Fibroblast of pulmonary artery (primary cell): ENCODE measurements around the gene STK24.

Experiments used
- DNase-seq: peaks from one replicate; pipeline ENCODE4 v3.0.0-alpha.2; 2010; ENCODE audit warnings: low read depth
- H3K4me3 ChIP-seq: replicated peaks from 2 replicates; pipeline ENCODE4 v1.5.1; 2011; ENCODE audit warnings: low read depth, mild to moderate bottlenecking, control low read depth, low read length, moderate library complexity
- TF ChIP-seq, protein P1 (sequence below): IDR thresholded peaks from 2 replicates; pipeline ENCODE4 v1.5.1; 2011; ENCODE audit warnings: mild to moderate bottlenecking, control low read depth, low read length, inconsistent platforms; ENCODE audit errors: missing control alignments

STK24 gene

DNA sequence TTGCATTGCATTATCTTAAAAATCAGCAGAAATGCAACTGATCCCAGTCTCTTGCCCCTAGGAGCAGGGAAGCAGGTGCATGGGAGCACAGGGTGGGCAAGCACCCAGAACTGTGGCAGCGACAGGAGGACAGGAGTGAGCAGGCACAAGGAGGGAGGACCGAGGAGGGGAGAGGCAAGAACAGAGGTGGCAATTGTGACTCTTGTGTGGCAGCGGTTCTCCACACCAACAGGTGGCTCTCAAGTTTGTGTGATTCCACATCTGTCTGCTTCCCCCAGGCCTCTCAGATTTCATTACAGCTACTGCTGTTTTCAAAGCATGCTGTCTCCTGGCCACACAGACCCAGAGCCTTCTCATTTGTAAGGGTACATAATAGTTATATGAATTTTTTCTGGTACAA lies 108.5 kb downstream of the STK24 start:
- DNase-seq: no peak
- TF ChIP-seq, protein P1, sequence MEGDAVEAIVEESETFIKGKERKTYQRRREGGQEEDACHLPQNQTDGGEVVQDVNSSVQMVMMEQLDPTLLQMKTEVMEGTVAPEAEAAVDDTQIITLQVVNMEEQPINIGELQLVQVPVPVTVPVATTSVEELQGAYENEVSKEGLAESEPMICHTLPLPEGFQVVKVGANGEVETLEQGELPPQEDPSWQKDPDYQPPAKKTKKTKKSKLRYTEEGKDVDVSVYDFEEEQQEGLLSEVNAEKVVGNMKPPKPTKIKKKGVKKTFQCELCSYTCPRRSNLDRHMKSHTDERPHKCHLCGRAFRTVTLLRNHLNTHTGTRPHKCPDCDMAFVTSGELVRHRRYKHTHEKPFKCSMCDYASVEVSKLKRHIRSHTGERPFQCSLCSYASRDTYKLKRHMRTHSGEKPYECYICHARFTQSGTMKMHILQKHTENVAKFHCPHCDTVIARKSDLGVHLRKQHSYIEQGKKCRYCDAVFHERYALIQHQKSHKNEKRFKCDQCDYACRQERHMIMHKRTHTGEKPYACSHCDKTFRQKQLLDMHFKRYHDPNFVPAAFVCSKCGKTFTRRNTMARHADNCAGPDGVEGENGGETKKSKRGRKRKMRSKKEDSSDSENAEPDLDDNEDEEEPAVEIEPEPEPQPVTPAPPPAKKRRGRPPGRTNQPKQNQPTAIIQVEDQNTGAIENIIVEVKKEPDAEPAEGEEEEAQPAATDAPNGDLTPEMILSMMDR: no peak
- no peak overlapping the region for H3K4me3 ChIP-seq

DNA sequence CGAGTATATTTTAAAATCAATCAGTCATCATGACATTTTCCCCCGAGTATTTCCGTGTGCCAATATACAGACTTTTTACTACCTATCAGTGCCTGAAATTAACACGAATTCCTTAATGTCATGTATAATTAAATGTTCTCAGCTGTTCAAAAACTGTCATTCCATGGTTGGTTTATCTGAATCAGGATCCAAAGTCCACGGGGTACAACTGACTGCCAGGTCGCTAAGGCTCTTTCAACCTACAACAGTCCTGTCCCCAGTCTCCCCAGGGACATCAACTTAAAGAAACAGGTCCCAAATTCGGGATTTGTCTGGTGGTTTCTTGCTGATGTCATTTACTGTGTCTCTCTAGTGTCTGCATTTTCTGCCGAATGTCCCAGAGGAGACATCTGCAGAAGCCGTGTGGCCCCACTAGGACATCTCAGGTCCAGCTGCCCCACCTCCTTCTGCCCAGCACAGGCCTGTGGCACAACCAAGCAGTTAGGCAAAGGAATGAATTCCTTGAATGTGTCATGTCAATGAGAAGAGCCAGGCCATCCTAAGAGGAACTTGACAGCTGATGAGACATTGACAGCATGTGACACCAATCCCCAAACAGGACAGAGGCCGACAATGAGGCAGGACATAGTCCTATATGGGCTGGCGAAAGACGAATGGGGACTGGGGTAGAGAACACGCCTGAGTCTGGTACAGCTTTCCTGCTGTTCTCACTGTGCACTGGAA lies 109.5 kb downstream of the STK24 start:
- H3K4me3 ChIP-seq: no peak overlapping the region
- DNase-seq: no peak
- TF ChIP-seq, protein P1: no peak

- H3K4me3 ChIP-seq: no peak overlapping the region
- TF ChIP-seq, protein P1: peak; percentile 70
- DNase-seq: peak; percentile 61
Observed at GRCh38 chr13:98466634-98467236, 110.2 kb downstream of the STK24 start.

GRCh38 chr13:98462946-98463345 lies 114.0 kb downstream of the STK24 start:
- no peak overlapping the region for H3K4me3 ChIP-seq
- TF ChIP-seq, protein P1: no peak

DNA sequence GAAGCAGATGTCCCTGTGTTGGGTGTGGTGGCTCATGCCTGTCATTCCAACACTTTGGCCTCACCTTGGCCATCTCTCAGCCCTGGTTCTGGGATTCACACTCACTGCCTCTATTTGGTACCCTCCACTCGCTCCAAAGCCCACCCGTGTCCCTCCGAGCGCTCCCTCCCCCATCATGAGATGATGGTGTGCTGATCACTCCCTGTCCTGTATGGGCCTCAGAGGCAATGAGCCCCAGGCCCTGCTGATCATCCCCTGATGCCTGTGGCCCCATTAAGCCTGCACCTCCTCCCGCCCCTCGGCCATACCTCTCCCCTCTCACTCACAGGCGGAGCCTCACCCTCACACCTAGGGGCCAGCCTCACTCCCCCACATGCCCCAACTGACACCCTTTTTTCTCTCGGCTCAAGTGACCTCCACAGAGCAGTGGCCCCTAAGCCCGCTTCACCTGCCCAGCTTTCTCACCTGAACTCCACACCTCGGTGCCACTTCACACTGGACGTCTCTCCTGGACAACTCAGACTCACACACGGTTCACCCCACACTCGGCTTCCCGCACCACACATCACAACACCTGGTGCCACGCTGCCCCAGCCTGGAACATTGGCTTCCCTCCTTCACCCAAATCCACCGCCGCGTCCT lies 114.5 kb downstream of the STK24 start:
- TF ChIP-seq, protein P1: no peak
- DNase-seq: no peak
- H3K4me3 ChIP-seq: no peak overlapping the region

More at GRCh38 chr13:98462946-98463345, 114.0 kb downstream of the STK24 start:
- no peak for DNase-seq

DNA sequence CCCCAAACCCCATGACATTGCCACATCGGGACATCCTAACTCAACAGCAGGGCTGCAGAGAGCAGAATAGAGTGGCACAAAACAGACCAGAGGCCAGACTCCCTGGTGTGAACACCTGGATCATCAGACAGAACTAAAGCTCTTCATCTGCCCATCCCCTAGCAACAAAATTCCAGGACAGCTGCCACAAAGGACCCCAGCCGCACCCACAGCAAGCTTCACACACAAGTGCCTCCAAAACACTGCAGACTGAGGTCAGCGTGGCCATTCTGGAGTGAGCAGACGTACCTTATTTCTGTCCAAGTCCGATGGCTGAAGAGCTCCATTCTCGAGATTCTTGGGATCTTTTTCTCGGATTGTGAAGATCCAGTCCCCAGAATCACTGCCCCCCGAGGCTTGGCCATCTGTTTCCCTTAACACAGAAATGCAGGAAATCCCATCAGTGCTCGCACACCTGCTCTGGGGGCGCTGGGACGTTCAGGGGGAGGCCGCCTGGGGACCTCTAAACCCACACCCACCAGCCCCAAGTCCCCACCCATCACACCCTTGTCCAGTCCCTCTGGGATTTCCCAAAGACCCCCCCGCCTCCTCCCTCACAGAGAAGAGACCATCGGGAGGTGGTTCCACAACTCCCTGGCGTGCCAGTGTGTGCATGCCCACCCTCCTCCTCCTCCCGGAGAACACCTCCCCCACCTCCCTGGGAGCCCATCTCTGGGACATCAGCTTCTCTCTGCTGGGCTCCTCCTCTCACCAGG lies 115.2 kb downstream of the STK24 start:
- no peak overlapping the region for H3K4me3 ChIP-seq
- no peak for DNase-seq
- TF ChIP-seq, protein P1: no peak
